Effector CD4-positive, alpha-beta T cell (primary cell): ENCODE data around the gene MEAF6.
"Not testable (repeated sequence)": the region's sequence is repeated elsewhere in the genome, so short reads cannot be mapped to it uniquely, and the experiment has no call there.

Experiments used
- DNase-seq: peaks from one replicate; pipeline ENCODE4 v3.0.0-alpha.2; 2020
- total RNA-seq: gene quantifications from one replicate; lab custom pipeline; 2026; lab: John Stamatoyannopoulos, UW

MEAF6 gene
- 42.2 reads per million, percentile 65 among the genes with 10 or more reads in this experiment for total RNA-seq

- DNase-seq = peak; percentile 82
Measured at GRCh38 chr1:37514350-37515184, at the start of gene MEAF6. Gene MEAF6, minus strand, starts transcription at chr1:37514766. Its CDS starts 20 bp downstream, at chr1:37514746.

DNA sequence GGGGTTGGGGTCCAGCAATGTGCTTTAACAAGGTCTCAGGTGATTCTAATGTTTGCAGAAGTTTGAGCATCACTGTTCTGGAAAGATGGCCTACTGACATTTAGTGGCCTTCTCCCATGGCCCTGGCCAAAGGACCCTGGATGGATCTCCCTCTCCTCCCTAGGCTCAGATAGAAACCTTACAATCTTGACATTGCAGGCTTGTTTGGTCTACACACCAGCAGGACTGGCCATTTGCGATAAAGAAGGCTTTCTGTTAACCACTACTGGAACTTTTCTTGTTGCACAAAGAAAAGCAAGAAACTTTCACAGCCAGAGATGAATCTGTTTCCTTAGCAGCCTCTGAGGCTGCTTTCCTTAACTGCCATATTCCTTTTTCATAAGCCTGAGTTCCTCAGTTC lies 48.4 kb upstream of the MEAF6 start:
- no peak for DNase-seq

DNA sequence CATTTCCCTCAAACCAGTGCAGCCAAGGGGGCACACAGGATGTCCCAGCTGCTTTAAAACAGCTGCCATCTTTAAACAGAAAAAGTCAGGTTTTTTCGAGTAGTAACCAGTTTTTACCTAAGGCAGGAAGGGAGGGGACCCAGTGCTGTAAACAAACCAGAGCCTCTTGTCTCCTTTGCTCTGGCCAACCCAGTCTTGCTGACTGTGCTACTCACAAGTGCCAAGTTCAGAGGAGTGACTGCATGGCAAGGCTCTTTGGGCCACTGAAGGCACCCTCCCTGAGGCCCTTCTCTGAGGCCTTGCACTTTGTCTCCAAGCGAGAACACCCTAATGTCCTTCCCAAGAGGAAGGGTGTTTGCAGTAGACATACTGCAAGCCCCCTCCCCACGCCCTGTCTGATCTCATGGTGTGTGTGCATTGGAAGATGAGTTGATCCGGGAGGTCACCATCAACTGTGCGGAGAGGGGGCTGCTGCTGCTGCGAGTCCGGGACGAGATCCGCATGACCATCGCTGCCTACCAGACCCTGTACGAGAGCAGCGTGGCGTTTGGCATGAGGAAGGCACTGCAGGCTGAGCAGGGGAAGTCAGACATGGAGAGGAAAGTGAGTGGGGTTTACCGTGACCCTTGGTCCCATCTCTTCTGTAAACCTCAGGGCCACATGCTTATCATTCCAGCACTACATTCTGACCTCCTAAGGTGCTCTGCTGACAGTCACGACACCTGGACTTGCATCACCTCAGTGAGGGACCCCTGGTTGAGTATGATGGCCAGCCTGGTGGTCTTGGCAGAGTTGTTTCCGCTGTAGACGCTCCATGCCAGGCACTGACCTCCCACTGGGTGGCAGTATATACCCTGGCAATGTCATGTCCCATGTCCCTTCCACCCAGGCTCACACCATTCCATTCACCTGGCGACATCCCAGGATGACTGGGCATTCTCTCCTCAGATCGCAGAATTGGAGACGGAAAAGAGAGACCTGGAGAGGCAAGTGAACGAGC lies 46.9 kb upstream of the MEAF6 start:
- DNase-seq = no peak

DNA sequence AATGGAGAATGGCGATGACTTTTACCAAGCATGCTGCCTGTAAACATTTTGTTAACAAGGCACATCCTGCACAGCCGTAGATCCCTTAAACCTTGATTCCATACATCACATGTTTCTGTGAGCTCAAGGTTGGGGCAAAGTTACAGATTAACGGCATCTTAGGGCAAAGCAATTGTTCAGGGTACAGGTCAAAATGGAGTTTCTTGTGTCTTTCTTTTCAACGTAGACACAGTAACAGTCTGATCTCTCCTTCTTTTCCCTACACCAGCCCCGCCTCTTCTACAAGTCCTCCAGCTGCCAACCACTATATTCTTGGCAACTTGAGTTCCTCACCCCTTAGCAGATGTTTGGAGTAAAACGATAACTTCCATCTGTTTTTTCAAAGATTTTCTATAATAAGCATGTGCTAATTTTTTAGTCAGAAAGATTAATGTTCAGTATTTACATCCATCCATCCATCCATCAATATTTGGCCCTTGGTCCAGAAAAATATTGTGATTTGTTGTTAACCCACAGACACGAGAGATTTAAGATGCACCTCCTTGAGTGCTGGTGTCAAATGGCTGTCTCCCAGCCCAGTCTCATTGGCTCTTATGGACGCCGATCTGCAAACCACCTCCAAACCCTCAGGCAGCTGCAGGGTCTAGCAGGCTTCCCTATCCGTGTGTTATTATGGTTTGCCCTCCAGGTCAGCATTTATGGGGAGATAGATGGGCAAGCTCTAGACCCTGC lies 46.0 kb upstream of the MEAF6 start:
- no peak for DNase-seq

DNA sequence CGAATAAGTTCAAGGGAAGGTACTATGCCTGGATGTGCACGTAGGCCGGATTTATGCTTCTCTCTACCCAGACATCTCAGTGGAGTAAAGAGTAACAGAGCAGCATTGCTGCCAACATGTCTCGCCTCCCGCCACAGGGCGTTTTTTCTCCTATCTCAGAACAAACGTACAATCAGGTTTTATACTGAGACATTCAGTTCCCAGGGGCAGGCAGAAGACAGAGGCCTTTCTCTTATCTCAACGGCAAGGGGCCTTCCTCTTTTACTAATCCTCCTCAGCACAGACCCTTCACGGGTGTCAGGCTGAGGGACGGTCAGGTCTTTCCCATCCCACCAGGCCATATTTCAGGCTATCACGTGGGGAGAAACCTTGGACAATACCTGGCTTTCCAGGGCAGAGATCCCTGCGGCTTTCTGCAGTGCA lies 45.4 kb upstream of the MEAF6 start:
- not testable (repeated sequence) for DNase-seq

GRCh38 chr1:37559080-37559479 lies 44.5 kb upstream of the MEAF6 start:
- DNase-seq = no peak

- DNase-seq = no peak
Measured at GRCh38 chr1:37558411-37558810, 43.8 kb upstream of the MEAF6 start.

DNA sequence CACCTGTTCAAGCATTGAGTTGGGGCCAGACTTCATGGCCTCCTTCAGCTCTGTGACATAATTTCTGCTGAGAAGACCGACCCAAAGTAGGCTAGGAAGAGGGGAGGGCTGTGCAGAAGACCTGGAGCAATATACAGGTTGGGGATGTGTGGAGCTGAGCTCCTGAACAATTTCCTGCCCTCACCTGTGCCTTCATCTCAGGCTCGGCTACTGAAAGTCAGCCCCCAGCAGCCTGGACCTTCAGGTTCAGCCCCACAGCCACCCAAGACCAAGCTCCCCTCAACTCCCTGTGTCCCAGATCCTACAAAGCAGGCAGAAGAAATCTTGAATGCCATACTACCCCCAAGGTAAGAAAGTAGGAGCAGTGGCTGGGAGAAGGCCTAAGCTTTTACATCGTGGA lies 42.8 kb upstream of the MEAF6 start:
- no peak for DNase-seq

- no peak for DNase-seq
Measured at GRCh38 chr1:37556712-37557196, 42.2 kb upstream of the MEAF6 start, which contains the start of gene DNALI1. Gene DNALI1, plus strand, starts transcription at chr1:37556940. Its CDS starts 55 bp downstream, at chr1:37556995.

DNA sequence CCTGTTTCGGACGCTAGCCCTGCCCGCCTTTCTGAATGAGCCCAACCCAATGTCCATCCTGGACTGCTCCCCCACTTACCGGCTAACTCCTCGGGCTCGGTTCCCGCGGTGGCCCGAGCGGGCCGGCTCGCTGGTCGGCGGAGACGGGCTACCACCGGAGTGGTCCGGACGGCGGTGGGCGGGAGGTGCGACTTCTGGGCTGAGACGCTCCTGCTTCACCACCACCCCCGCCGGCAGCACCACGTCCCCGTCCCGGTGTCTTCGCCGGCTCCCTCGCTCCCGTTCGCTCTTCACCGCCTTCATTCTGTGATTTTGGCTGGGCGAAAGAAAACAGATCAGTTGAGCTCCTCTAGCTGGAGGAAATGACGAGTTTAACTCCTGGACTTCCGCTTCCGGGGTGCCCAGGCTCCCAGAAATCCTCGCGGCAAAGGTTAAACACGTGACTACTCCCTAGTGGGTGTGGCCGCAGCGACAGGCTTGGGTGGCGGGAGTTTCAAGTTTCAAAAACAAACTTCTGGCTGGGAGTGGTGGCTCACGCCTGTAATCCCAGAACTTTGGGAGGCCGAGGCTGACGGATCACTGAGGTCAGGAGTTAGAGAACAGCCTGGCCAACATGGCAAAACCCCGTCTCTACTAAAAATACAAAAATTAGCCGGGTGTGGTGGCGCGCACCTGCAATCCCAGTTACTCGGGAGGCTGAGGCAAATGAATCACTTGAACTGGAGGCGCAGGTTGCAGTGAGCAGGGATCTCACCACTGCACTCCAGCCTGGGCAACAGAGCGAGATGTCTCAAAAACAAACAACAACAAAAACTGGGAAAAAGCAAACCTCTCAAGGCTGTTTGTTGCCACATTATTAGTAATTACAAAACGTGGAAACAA lies 39.6 kb upstream of the MEAF6 start, which contains the start of gene SNIP1:
Gene SNIP1 (minus strand): TSS at position 367 of the 882 bp plus-strand sequence. CDS start 64 bp downstream, at position 303.
- peak; percentile 89 for DNase-seq

DNA sequence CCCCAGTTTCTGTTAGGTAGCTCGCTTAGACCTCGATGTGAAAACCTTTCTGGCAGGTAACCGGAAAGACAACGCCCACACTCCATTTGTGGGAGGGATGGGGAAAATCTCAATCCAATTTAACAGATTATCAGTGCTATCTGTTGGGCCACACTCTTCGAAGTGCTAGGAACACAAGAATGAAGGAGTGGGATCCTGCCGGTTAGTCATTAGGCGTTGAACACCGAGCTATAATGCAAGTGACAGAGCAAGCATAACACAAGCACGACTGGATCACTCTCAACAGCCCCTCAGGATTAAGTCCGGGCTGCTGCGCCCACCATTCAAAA lies 39.0 kb upstream of the MEAF6 start:
- no peak for DNase-seq

DNA sequence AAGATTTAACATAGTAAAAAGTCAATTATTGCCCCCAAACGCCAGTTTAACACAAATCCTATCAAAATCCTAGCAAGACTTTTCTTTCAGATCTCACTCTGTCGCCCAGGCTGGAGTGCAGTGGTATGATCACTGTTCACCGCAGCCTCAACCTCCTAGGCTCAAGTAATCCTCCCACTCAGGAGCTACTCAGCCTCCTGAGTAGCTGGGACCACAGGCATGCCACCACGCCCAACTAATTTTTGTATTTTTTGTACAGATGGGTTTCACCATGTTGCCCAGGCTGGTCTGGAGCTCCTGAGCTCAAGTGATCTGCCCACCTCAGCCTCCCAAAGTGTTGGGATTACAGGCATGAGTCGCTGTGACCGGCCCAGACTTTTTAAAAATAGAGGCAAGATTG lies 34.8 kb upstream of the MEAF6 start:
- DNase-seq = no peak

- DNase-seq = no peak
Measured at GRCh38 chr1:37545019-37545418, 30.5 kb upstream of the MEAF6 start.

GRCh38 chr1:37544530-37544929 lies 30.0 kb upstream of the MEAF6 start:
- DNase-seq = no peak

DNA sequence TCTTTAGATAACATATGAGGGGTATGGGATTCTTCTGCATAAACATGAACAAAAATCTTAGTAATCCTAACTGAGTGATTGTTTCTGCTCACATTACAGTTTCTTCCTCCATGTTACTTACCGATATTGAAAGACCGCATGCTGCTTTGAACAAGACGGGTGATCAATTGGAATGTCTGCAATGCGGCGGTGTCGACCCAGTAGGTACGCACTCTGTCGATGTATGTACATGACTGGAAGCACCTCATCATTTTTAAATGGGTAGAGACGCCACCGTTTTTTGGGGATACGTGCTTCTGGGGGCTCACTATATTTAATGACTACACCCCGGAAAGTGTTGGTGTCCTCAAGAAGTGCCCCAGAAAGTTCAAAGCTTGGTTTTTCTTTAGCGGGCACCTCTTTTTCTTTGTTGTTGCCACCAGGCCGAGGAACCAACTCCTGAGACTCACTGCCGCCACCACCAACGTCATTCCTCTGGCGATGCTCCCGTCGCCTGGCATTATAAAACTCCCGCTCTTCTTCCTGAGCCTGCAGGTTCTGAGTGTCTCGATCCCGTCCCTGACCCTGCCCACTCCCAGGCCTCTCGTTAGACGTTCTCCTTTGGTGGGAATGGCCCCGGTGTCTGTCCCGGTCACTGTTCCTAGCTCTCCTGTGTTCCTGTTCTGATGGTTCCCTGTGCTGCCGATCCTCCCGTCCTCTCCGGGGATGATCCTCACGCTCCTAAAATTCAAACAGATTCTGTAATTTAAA lies 25.6 kb upstream of the MEAF6 start:
- DNase-seq = no peak

DNA sequence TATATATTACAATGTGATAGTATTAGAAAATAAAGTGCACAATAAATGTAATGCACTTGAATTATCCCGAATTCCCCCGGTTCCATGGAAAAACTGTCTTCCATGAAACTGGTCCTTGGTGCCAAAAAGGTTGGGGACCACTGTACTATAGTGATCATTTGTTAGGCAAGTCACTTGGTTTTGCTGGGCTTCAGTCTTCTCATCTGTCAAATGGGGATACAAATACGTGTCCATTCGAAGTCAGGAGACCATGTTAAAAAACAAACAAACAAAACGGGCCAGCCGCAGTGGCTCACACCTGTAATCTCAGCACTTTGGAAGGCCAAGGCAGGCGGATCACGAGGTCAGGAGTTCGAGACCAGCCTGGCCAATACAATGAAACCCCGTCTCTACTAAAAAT lies 24.6 kb upstream of the MEAF6 start:
- DNase-seq = not testable (repeated sequence)

GRCh38 chr1:37537378-37537777 lies 22.8 kb upstream of the MEAF6 start:
- no peak for DNase-seq

- no peak for DNase-seq
Measured at GRCh38 chr1:37533317-37534093, 18.9 kb upstream of the MEAF6 start.

GRCh38 chr1:37532418-37533156 lies 18.0 kb upstream of the MEAF6 start:
- not testable (repeated sequence) for DNase-seq
